ENCODE results near the gene NAGPA. TPM values are rescaled to one million over a fixed set of nuclear protein-coding genes. Genes with fewer than 3 reads are reported as not detected.

NAGPA gene
- total and polyA plus RNA-seq, 2 of the 13 experiments (the other 11 are each of a cell fraction or from before 2014, with no cell fraction given), result 27.1 to 60.3 TPM

DNA sequence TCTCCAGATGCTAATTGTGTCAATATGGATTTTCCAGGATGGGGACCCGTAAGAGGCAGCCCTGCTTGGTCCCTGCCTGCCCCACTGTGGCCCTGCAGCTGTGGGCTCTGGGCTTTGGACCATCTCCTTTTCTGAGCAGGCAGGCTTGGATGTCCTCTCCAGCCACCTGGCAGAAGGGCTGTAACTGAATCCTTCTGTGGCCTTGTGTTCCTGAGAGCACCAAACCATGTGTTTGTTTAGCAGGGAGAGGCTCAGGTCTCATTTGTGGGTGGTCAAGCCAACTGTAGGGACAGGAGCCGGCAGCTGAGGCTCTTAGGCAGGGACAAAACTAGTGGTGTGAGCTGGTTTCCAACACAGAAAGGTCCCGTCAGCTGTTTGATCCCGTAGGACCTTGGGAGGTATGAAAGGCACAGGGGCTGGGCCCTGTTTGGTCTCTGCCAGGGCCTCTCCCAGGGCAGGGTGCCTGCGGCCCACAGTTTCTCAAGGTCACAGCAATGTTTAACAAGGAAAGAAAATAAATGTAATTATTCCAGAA, 57.1 kb downstream of the NAGPA start (continued):
- TF ChIP-seq, protein P1, sequence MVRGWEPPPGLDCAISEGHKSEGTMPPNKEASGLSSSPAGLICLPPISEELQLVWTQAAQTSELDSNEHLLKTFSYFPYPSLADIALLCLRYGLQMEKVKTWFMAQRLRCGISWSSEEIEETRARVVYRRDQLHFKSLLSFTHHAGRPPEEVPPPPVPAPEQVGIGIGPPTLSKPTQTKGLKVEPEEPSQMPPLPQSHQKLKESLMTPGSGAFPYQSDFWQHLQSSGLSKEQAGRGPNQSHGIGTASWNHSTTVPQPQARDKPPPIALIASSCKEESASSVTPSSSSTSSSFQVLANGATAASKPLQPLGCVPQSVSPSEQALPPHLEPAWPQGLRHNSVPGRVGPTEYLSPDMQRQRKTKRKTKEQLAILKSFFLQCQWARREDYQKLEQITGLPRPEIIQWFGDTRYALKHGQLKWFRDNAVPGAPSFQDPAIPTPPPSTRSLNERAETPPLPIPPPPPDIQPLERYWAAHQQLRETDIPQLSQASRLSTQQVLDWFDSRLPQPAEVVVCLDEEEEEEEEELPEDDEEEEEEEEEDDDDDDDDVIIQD (CRISPR knock-in tag; IDR thresholded peaks at IDR 0.05; ENCODE audit: low read depth), result no peak
- TF ChIP-seq TGIF2 (CRISPR knock-in tag; IDR thresholded peaks at IDR 0.05), result no peak
- no peak for TF ChIP-seq ATF1 (CRISPR knock-in tag; IDR thresholded peaks at IDR 0.05)
- no peak for TF ChIP-seq NFKBIZ (CRISPR knock-in tag; IDR thresholded peaks at IDR 0.05)
- TF ChIP-seq RFXAP (CRISPR knock-in tag; IDR thresholded peaks at IDR 0.05; ENCODE audit: borderline replicate concordance), result no peak
- no peak for TF ChIP-seq SETDB1 (CRISPR knock-in tag; IDR thresholded peaks at IDR 0.05; ENCODE audit: borderline replicate concordance)
- TF ChIP-seq NONO (IDR thresholded peaks at IDR 0.05), result no peak
- no peak for TF ChIP-seq NONO (CRISPR knock-in tag; conservative IDR thresholded peaks at IDR 0.05)
- no peak for TF ChIP-seq ZNF878 (CRISPR knock-in tag; IDR thresholded peaks at IDR 0.05)
- no peak for TF ChIP-seq ZFP82 (CRISPR knock-in tag; IDR thresholded peaks at IDR 0.05; ENCODE audit: borderline replicate concordance)
- TF ChIP-seq MBNL3 (CRISPR knock-in tag; conservative IDR thresholded peaks at IDR 0.05), result no peak
- TF ChIP-seq ZNF160 (CRISPR knock-in tag; IDR thresholded peaks at IDR 0.05), result no peak
- TF ChIP-seq ZSCAN20 (CRISPR knock-in tag; IDR thresholded peaks at IDR 0.05; ENCODE audit: borderline replicate concordance), result no peak
- no peak; the same call in 1 of the 2 replicates for TF ChIP-seq ZBTB7B (CRISPR knock-in tag; IDR thresholded peaks at IDR 0.05)
- peak; percentile 44; the same call in 1 of the 2 replicates for TF ChIP-seq SALL1 (CRISPR knock-in tag; IDR thresholded peaks at IDR 0.05)
- no peak for TF ChIP-seq MTA1 (CRISPR knock-in tag; IDR thresholded peaks at IDR 0.05; ENCODE audit: borderline replicate concordance)
- TF ChIP-seq ZNF709 (CRISPR knock-in tag; IDR thresholded peaks at IDR 0.05), result no peak
- TF ChIP-seq ZNF660 (CRISPR knock-in tag; IDR thresholded peaks at IDR 0.05; ENCODE audit: borderline replicate concordance, low read depth), result no peak
- TF ChIP-seq, protein P2, sequence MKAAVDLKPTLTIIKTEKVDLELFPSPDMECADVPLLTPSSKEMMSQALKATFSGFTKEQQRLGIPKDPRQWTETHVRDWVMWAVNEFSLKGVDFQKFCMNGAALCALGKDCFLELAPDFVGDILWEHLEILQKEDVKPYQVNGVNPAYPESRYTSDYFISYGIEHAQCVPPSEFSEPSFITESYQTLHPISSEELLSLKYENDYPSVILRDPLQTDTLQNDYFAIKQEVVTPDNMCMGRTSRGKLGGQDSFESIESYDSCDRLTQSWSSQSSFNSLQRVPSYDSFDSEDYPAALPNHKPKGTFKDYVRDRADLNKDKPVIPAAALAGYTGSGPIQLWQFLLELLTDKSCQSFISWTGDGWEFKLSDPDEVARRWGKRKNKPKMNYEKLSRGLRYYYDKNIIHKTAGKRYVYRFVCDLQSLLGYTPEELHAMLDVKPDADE (CRISPR knock-in tag; IDR thresholded peaks at IDR 0.05), result no peak
- TF ChIP-seq, protein P3, sequence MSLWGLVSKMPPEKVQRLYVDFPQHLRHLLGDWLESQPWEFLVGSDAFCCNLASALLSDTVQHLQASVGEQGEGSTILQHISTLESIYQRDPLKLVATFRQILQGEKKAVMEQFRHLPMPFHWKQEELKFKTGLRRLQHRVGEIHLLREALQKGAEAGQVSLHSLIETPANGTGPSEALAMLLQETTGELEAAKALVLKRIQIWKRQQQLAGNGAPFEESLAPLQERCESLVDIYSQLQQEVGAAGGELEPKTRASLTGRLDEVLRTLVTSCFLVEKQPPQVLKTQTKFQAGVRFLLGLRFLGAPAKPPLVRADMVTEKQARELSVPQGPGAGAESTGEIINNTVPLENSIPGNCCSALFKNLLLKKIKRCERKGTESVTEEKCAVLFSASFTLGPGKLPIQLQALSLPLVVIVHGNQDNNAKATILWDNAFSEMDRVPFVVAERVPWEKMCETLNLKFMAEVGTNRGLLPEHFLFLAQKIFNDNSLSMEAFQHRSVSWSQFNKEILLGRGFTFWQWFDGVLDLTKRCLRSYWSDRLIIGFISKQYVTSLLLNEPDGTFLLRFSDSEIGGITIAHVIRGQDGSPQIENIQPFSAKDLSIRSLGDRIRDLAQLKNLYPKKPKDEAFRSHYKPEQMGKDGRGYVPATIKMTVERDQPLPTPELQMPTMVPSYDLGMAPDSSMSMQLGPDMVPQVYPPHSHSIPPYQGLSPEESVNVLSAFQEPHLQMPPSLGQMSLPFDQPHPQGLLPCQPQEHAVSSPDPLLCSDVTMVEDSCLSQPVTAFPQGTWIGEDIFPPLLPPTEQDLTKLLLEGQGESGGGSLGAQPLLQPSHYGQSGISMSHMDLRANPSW (CRISPR knock-in tag; IDR thresholded peaks at IDR 0.05; ENCODE audit: borderline replicate concordance), result no peak
- TF ChIP-seq ZNF256 (CRISPR knock-in tag; conservative IDR thresholded peaks at IDR 0.05), result no peak
- TF ChIP-seq, protein P4, sequence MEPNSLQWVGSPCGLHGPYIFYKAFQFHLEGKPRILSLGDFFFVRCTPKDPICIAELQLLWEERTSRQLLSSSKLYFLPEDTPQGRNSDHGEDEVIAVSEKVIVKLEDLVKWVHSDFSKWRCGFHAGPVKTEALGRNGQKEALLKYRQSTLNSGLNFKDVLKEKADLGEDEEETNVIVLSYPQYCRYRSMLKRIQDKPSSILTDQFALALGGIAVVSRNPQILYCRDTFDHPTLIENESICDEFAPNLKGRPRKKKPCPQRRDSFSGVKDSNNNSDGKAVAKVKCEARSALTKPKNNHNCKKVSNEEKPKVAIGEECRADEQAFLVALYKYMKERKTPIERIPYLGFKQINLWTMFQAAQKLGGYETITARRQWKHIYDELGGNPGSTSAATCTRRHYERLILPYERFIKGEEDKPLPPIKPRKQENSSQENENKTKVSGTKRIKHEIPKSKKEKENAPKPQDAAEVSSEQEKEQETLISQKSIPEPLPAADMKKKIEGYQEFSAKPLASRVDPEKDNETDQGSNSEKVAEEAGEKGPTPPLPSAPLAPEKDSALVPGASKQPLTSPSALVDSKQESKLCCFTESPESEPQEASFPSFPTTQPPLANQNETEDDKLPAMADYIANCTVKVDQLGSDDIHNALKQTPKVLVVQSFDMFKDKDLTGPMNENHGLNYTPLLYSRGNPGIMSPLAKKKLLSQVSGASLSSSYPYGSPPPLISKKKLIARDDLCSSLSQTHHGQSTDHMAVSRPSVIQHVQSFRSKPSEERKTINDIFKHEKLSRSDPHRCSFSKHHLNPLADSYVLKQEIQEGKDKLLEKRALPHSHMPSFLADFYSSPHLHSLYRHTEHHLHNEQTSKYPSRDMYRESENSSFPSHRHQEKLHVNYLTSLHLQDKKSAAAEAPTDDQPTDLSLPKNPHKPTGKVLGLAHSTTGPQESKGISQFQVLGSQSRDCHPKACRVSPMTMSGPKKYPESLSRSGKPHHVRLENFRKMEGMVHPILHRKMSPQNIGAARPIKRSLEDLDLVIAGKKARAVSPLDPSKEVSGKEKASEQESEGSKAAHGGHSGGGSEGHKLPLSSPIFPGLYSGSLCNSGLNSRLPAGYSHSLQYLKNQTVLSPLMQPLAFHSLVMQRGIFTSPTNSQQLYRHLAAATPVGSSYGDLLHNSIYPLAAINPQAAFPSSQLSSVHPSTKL (CRISPR knock-in tag; IDR thresholded peaks at IDR 0.05), result peak; percentile 47; the same call in 1 of the 2 replicates
- no peak for TF ChIP-seq NKX3-1 (CRISPR knock-in tag; IDR thresholded peaks at IDR 0.05)

Data from HepG2 (cell line).